Vagina (tissue), 2 donors: ENCODE measurements around the gene LRMDA.

ENCODE experiments used
- POLR2A ChIP-seq, 2 donors: fragments of 450-650 bp; IDR thresholded peaks; one replicate each; pipeline ENCODE4 v1.6.1; 2017; ENCODE audit warnings: antibody characterized with exemption in 2 of 2, mild to moderate bottlenecking in 2 of 2, moderate library complexity in 2 of 2
- POLR2AphosphoS5 ChIP-seq, 2 donors: sonication (generic); formaldehyde crosslinking; IDR thresholded peaks; one replicate each; pipeline ENCODE4 v1.9.0; 2017; ENCODE audit warnings: antibody characterized with exemption in 2 of 2, mild to moderate bottlenecking in 2 of 2, low read depth in 1 of 2; ENCODE audit not compliant: insufficient read depth in 1 of 2
- TF ChIP-seq, protein P1 (sequence below), 3 experiments: fragments of 450-650 bp in 2 of 3; fragments of 200-600 bp in 1 of 3; sonication (generic) in 1 of 3; IDR thresholded peaks; one replicate each; pipeline ENCODE4 v1.5.1; 2017 to 2019; ENCODE audit warnings: antibody characterized with exemption in 3 of 3, mild to moderate bottlenecking in 2 of 3, moderate library complexity in 2 of 3

DNA sequence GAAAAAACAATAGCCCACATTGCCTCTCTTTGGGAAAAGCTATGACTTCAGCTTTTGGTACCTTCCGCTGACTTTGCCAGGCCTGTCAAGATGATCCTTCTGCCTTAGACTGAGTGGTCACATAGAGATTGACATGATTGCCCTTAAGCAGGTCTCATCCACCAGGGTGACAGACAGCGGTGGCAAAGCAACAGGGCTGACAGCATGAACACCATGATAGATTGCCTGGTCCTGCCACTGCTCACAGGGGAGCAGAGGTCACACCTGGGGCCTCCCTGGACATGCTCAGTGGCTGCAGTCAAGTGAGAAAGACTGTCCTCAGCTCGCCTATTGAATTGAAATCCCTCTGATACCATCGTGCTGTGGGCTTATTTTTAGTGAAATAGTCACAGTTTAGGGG lies 1125.9 kb downstream of the LRMDA start:
- TF ChIP-seq POLR2A (IDR thresholded peaks at IDR 0.05) (no peak), POLR2AphosphoS5 (IDR thresholded peaks at IDR 0.05; ENCODE audit: insufficient read depth in 1 of 2, low read depth in 1 of 2) (no peak)
- TF ChIP-seq, protein P1, sequence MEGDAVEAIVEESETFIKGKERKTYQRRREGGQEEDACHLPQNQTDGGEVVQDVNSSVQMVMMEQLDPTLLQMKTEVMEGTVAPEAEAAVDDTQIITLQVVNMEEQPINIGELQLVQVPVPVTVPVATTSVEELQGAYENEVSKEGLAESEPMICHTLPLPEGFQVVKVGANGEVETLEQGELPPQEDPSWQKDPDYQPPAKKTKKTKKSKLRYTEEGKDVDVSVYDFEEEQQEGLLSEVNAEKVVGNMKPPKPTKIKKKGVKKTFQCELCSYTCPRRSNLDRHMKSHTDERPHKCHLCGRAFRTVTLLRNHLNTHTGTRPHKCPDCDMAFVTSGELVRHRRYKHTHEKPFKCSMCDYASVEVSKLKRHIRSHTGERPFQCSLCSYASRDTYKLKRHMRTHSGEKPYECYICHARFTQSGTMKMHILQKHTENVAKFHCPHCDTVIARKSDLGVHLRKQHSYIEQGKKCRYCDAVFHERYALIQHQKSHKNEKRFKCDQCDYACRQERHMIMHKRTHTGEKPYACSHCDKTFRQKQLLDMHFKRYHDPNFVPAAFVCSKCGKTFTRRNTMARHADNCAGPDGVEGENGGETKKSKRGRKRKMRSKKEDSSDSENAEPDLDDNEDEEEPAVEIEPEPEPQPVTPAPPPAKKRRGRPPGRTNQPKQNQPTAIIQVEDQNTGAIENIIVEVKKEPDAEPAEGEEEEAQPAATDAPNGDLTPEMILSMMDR (IDR thresholded peaks at IDR 0.05): no peak
